ENCODE measurements around the gene KISS1R.

The KISS1R gene

DNA sequence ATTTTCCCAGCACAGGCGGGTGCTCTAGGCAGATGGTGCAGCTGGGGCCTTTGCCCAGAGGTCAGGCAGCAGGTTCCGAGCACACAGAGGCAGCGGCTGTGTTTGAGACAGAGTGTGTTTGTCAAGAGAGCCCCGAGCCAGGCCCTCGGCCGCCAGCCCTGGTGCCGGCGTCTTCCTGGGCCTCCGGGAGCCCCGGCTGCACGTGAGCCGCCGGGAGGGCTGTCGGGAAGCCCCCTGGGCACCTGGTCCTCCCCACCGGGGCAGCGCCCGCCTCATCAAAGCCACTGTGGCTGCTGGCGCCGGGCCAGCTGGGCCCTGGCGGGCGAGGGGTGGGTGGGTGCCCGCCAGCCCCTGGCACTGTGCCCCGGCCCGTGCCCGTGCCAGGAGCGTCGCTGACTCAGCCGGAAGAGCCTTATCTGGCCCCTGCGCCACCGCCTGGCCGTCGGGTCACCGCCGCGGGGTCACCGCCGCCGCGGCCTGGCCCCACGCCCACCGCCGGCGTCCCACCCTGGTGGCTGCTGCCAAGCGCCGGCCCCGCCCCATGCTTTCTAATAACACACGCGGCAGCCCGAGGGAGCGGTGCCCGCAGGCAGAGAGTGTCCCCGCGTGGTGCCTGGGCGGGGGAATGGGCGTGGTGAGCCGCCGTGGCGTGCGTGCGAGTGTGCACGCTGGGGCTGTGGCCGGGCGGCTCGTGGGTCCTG, 23.6 kb downstream of the KISS1R start:
- peak; percentile 67 for DNase-seq

GRCh38 chr19:941292-942132, 24.4 kb downstream of the KISS1R start:
- no peak for DNase-seq

- DNase-seq: no peak
Observed at GRCh38 chr19:942133-942645, 25.1 kb downstream of the KISS1R start.

DNA sequence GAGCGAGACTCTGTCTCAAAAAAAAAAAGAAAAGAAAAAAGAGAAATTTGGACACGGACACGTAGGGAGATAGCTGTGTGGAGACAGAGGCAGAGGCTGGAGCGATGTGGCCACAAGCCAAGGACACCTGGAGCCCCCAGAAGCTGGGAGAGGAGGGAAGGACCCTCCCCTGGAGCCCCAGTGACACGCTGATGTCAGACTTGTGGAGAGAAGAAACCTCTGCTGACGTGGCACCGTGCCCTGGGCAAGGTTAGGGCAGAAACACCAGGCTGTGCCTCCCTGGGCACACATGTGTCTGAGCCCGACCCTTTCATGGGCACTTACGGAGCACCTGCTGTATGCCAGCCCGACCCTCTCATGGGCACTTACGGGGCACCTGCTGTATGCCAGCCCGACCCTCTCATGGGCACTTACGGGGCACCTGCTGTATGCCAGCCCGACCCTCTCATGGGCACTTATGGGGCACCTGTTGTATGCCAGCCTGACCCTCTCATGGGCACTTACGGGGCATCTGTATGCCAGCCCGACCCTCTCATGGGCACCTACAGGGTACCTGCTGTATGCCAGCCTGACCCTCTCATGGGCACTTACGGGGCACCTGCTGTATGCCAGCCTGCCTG, 26.5 kb downstream of the KISS1R start:
- no peak for DNase-seq

- DNase-seq: no peak
Observed at GRCh38 chr19:944171-944567, 27.0 kb downstream of the KISS1R start.

GRCh38 chr19:944663-945241, 27.6 kb downstream of the KISS1R start:
- DNase-seq: no peak

GRCh38 chr19:945401-946252, 28.5 kb downstream of the KISS1R start:
- DNase-seq: no peak

GRCh38 chr19:947090-947706, 30.1 kb downstream of the KISS1R start:
- no peak for DNase-seq

DNA sequence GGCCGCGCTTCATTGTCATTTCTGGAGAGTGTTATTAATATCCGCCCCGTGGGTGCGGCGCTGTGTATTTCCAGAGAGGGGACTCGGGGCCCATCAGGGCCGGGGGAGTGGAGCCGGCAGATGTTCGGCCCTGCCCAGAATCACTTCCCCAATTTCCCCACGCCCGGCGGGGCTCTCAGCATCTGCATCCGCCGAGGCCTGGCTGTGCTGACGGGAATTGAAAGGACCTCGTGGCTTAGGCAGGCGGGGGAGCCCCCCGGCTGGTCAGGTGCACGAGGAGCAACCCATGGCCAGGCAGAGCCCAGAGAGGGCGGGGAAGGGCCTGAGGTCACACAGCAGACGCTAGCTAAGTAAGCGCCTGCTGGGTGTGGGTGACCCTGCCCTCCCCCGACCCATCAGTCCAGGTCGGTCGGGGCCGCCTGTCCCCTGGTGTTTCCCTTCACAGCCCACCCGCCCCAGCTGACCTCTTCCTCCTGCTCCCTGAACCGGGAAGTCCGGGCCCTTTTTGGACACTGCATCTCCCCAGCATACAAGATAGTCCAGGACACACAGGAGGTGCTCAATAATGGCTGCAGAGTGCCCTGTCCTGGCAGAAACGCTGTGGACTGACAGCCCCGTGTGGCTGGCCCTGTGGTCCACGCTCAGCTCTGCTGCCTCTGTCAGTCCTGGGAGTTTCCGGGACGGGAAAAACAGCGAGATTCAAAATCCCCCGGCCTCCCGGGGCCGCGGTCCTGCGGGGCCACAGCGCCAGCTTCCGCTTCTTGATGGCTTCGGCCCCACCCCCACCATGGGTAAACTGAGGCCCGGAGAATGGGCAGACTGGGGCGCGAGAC, 30.8 kb downstream of the KISS1R start:
- no peak for DNase-seq

- no peak for DNase-seq
Observed at GRCh38 chr19:948842-949496, 31.8 kb downstream of the KISS1R start.

GRCh38 chr19:950352-951066, 33.4 kb downstream of the KISS1R start:
- DNase-seq: no peak

- DNase-seq: no peak
Observed at GRCh38 chr19:952049-952679, 35.0 kb downstream of the KISS1R start.

DNA sequence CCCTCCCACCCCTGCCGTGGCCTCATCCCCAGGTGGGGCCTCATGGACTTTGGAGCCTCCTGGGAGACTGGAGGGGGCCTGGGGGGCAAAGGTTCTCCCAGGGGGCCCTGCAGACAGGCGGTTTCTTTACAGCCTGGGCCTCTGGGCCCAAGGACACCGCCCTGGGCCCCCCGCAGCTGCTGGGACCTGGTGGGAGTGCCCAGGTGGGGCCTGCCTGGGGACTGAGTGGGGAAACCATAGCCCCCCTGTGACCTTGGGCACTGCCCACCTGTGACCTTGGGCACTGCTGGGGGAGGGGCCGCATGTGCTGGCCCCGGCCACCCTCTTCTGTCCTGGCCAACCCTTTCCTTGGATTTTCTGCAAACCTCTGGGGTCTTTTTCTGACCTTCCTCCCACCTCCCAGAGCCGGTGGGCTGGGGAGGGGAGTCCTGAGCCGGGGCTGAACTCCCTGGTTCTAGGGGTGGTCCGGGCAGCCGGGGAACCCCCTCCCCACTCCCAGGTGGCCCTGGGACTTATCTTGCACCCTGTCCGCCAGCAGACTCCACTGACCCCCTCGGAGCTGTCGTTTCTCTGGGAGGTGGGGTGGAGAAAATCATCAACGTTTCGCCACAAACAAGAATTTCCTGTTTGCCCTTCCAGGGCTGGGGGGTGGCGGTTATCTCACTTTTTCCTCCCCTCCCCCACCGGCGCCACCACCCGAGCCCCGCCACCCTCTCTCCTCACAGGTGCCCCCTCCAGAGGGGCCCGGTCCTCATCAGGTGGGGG, 35.7 kb downstream of the KISS1R start:
- DNase-seq: no peak

- DNase-seq: no peak
Observed at GRCh38 chr19:953445-954271, 36.5 kb downstream of the KISS1R start.

DNA sequence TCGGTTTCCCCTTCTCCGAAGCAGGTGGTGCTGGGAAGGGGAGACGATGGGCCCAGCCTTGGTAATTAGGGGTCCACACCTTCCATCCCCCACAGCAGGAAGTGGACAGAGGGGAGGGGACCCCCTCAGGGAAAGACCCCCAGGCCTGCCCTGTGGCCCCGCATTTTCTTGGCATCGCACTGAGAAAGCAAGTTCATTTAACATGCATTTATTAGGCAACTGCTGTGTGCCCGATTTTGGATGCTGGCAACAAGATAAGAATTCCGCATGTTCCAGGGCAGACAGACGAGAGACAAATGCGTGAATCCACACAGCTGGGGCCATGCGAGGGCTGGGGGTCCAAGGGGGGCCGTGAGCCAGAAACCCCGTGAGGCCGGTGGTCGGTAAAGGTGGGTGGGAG, 37.1 kb downstream of the KISS1R start:
- DNase-seq: no peak

GRCh38 chr19:954672-955494, 37.8 kb downstream of the KISS1R start:
- no peak for DNase-seq

Data from activated CD8-positive, alpha-beta memory T cell treated with anti-CD3 and anti-CD28 coated beads, Interleukin-2, amount 50 U/mL, for 4 hours (primary cell).